CD4-positive, alpha-beta T cell treated with Interleukin-6 for 4 hours (primary cell): ENCODE data around the gene SPNS1.
"Not testable (repeated sequence)": the region's sequence is repeated elsewhere in the genome, so short reads cannot be mapped to it uniquely, and the experiment has no call there.

Experiments
- DNase-seq: peaks from one replicate; pipeline ENCODE4 v3.0.0-alpha.2; 2020; ENCODE audit warnings: mixed read lengths

Gene SPNS1

DNA sequence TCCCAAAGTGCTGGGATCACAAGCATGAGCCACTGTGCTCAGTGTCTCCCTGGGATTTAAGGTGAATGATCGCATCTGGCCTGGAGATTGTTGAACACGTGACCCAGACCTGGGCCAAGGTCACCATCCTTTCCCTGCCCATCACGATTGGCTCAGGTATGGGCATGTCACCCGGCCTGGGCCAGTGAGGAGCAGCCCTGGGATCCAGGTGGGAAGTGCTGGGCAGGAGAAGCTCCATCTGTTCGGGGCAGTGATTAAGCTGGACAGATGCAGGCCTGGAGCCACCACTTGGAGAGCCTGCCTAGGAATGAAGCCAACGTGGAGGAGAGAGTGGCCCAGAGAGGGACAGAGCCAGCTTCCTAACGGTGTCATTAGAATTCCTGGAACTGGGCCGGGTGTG is 17.1 kb downstream of the SPNS1 start:
- no peak for DNase-seq

DNA sequence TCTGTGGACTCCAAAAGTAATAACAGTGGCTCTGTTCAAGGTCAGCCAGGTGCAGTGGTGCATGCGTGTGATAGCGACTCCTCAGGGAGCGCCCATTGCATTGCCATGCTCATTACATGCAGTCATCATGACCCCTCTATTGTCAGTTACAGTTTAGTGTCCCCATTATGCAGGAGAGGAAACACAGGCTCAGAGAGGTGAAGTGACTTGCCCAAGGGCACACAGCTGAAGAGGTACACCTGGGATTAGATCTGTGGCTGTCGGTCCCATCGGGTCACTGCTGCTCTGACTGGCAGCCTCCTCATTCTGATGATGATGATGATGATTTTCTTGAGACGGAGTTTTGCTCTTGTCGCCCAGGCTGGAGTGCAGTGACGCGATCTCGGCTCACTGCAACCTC is 17.9 kb downstream of the SPNS1 start:
- DNase-seq, result no peak

DNA sequence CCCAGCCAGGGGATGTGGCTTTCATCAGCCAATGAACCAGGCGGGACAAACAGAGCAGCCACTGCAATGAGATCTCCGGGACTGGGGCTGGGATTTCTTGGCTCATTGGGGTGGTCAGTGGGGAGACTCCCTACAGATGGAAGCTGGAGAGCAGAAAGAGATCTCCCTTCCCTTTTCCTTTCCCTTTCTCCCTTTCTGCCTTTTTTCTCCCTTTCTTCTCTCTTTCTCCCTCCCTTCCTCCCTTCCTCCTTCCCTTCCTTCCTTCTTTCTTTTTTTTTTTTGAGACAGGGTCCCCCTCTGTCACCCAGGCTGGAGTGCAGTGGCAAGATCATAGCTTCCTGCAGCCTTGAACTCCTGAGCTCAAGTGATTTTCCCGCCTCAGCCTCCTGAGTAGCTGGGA is 24.3 kb downstream of the SPNS1 start:
- no peak for DNase-seq

DNA sequence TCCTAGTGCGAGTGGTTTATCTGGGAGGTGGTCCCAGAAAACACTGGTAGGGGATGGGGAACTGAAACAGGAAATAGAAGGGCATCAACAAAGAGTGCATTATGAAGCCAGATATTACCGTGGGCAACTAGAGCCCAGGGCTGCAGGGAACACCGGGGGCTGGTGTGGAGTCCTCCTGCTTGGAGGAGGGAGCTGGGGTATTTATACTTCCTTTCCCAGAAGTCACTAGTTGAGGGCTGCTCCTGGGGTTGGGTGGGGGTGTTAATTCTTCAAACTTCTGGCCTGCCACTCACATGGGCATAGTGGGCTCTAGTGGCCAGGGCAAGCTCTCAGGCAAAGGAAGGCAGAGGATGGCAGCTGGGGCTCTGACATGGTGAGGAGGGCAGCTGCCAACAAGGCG is 25.0 kb downstream of the SPNS1 start:
- no peak for DNase-seq

- no peak for DNase-seq
Measured at GRCh38 chr16:29000019-29000418, 25.4 kb downstream of the SPNS1 start.

DNA sequence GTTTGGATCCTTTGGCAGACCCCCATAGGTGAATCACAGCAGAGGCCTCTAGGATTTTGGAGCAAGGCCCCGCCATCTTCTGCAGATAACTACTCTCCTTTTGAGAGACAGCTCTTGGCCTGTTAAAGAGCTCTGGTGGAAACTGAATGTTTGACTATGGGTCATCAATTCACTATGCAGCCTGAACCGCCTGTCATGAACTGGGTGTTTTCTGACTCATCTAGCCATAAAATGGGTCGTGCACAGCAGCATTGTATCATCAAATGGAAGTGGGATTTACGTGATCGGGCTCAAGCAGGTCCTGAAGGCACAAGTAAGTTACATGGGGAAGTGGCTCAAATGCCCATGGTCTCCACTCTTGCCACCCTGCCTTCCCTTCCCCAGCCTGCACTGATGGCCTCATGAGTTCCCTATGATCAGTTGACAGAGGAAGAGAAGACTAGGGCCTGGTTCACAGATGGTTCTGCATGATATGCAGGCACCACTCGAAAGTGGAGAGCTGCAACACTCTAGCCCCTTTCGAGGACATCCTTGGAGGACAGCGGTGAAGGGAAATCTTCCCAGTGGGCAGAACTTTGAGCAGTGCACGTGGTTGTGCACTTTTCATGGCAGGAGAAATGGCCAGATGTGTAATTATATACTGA is 30.0 kb downstream of the SPNS1 start:
- DNase-seq, result not testable (repeated sequence)

GRCh38 chr16:29007730-29008593 is 33.4 kb downstream of the SPNS1 start:
- DNase-seq, result peak; percentile 88

DNA sequence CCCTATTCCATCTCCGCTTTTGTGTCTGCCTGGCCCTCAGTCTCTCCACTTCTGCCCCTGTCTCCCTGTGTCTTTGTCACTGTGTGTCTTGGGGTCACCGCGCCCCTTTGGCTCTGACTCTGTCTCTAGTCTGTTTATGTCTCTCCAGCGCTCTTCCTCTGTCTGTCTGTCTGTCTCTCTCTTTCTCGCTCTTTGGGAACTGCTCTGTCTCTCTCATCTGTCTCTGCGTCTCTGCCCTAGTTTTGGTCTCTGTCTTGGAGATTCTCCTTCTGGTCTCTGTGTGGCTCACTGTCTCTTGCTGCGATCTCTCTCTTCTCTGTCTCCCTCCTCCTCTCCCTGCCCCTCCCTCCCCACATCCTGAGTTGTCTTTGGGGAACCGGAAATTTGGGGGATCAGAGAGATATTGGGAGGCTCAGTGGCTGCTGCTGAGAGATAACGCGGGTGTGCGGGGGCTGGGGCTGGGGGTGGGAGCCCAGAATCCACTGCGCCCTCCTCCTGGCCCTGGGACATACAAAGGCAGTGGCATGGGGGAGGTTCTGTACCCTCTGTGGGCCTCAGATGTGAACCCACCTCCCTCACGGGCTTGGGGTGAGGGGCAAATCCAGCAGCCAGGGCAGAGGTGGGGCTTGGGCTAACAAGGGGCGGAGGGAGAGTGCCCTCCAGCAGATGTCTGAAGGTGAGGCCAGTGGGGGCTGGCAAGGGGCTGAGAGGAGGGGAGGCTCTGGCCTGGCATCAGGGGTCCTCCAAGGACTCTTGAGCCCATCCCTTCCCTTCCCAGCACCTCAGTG is 34.7 kb downstream of the SPNS1 start:
- DNase-seq, result peak; percentile 76

GRCh38 chr16:29009838-29010166 is 35.2 kb downstream of the SPNS1 start:
- DNase-seq, result no peak

- peak; percentile 41 for DNase-seq
Measured at GRCh38 chr16:29011112-29011511, 36.5 kb downstream of the SPNS1 start.

GRCh38 chr16:29011851-29012250 is 37.3 kb downstream of the SPNS1 start:
- DNase-seq, result no peak

GRCh38 chr16:29012913-29013553 is 38.5 kb downstream of the SPNS1 start:
- peak; percentile 68 for DNase-seq

DNA sequence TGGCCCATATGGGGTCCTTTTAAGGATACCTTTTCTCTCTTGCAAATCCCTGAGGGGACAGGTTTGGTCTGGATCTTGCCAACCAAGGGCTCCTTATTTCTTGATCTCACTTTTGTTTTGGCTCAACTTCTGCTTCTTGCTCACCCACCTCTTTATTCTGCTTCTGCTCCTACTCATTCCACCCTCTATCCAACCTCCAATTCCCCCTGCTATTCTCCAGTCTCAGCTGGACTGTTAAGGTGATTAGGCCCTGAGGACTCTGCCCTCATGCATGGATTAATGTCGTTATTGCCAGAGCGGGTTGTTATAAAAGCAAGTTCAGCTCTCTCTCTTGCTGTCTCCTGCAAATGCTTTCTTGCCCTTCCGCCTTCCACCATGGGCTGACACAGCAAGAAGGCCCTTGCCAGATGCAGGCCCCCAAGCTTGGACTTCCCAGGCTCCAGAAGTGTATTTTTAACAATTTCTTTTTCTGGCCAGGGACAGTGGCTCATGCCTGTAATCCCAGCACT is 40.0 kb downstream of the SPNS1 start:
- DNase-seq, result no peak

DNA sequence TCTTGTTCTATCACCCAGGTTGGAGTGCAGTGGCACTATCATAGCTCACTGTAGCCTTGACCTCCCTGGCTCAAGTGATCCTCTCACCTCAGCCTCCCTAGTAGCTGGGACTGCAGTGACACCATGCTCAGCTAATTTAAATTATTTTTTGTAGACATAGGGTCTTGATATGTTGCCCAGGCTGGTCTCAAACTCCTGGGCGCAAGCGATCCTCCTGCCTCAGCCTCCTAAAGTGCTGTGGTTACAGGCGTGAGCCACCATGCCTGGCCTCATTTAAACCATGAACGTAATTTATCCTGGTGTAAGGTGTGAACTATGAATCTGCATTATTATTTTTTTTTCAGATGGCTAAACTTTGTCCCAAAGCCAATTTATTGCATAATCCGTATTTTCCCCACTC is 47.6 kb downstream of the SPNS1 start:
- DNase-seq, result no peak

GRCh38 chr16:29023279-29024277 is 49.0 kb downstream of the SPNS1 start:
- DNase-seq, result peak; percentile 64

DNA sequence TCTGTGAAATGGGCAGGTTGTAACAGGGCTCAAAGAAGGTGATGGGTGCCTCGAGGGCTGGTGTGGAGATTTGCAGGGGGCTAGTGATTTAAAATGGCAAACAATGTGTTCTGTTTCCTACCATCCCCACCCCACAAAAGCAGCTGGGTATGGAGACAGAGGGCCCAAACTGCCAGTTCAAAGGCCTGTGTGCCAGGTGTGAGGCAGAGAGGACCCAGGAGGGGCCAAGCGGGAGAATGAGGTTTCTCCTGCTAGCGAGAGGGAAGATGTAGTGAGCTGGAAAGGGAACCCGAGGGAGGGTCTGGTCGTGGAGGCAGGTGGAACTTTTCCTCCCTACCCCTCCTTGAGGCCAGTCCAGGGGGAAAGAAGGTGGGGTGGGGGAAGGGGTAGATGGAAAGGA is 49.7 kb downstream of the SPNS1 start:
- DNase-seq, result no peak

DNA sequence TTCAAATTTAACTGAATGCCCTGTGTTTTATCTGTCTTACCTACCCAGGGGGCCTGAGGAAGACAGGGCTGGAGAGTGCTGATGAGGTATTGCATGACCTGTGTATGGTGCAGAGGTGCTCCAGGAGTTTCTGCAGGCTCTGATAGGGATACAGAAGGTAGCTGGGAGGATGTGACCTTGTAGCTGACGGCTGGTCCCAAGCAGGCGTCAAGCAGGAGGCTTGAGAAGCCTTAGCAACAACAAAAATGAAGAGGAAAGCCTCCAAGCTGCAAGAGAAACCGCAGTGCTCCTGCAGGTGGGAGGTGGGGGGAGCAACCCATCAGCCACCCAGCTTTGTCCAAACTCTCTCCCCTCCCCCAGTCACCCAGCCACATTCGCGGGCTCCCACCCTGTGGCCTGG is 50.6 kb downstream of the SPNS1 start:
- DNase-seq, result peak; percentile 75

DNA sequence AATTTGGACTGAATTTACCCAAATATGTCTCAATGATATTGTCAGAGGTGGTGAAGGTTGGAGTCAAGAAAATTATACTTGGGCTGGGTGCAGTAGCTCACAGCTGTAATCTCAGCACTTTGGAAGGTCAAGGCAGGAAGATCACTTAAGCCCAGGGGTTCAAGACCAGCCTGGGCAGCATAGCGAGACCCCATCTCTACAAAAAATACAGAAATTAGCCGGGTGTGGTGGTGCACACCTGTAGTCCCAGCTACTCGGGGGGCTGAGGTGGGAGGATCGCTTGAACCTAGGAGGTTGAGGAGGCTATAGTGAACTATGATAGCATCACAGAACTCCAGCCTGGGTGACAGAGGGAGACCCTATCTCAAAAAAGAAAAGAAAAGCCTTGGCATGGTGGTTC is 51.2 kb downstream of the SPNS1 start:
- no peak for DNase-seq

GRCh38 chr16:29028457-29029167 is 54.0 kb downstream of the SPNS1 start:
- DNase-seq, result no peak

GRCh38 chr16:29029168-29029994 is 54.8 kb downstream of the SPNS1 start:
- DNase-seq, result peak; percentile 93
